HepG2 (cell line): ENCODE measurements around the gene IQGAP2. TPM values are rescaled to one million over a fixed set of nuclear protein-coding genes. Genes with fewer than 3 reads are reported as not detected.

Source experiments
- ATAC-seq: fragments of 200-7000 bp; cut with Tn5 transposase; 3 replicates; pipeline ENCODE4 v1.9.1; 2020; ENCODE audit warnings: mild to moderate bottlenecking, moderate library complexity
- BruUV-seq: library from RNA; stranded (reverse); fragments of 400-500 nt; replicated peaks from 2 replicates; lab custom pipeline; 2021; lab: Mats Ljungman, UMichigan
- CTCF ChIA-PET: fragments of 300-600 bp; formaldehyde crosslinking; extraction: SDS; loops from one replicate; lab custom pipeline; 2021; ENCODE audit warnings: low total read pairs, inconsistent platforms, low intra/inter-chr PET ratio; lab: Yijun Ruan, JAX
- POLR2A ChIA-PET: fragments of 350-600 bp; sonication (Branson Sonifier 250); formaldehyde crosslinking; loops from one replicate; lab custom pipeline; 2020; ENCODE audit warnings: antibody characterized with exemption, inconsistent platforms; lab: Yijun Ruan, JAX
- DNase-seq: peaks from one replicate; pipeline ENCODE4 v3.0.0-alpha.2; 2015; ENCODE audit warnings: low spot score
- FAIRE-seq: peaks from 3 replicates; lab custom pipeline; 2011; peaks lifted over from hg19 to GRCh38; lab: Jason Lieb, UNC
- H2AFZ ChIP-seq: one replicate; pipeline ENCODE4 v1.6.1; 2011; ENCODE audit warnings: low read length, inconsistent platforms
- H3K27ac ChIP-seq: fragments of 300-600 bp; 3 replicates; pipeline ENCODE4 v1.8.0; 2011; ENCODE audit warnings: mixed run types, mild to moderate bottlenecking, mixed read lengths, low read length, inconsistent platforms; ENCODE audit not compliant: insufficient read depth; ENCODE audit errors: extremely low read length
- H3K27me3 ChIP-seq, 2 experiments: fragments of 200-600 bp in 1 of 2; 2 replicates in 1 of 2; 3 replicates in 1 of 2; pipeline versions ENCODE4 v1.6.0 to v1.8.0; 2011; ENCODE audit warnings: low read length in 2 of 2, mild to moderate bottlenecking in 2 of 2, moderate library complexity in 2 of 2, inconsistent platforms in 1 of 2; ENCODE audit not compliant: insufficient read depth in 2 of 2, control insufficient read depth in 1 of 2
- H3K36me3 ChIP-seq, 2 experiments: fragments of 200-600 bp in 1 of 2; replicated peaks in 1 of 2; 2 replicates in 1 of 2; 3 replicates in 1 of 2; pipeline versions ENCODE4 v1.5.1 to v1.8.0; 2011; ENCODE audit warnings: low read length in 2 of 2, inconsistent platforms in 1 of 2; ENCODE audit not compliant: insufficient read depth in 2 of 2, control insufficient read depth in 1 of 2
- H3K4me1 ChIP-seq: 2 replicates; pipeline ENCODE4 v1.5.1; 2012; ENCODE audit warnings: low read length, inconsistent platforms; ENCODE audit not compliant: insufficient read depth
- H3K4me2 ChIP-seq: 2 replicates; pipeline ENCODE4 v1.6.0; 2011; ENCODE audit warnings: low read depth, low read length, inconsistent platforms
- H3K4me3 ChIP-seq, 3 experiments: fragments of 200-600 bp in 1 of 3; sonication (generic), shearing (Covaris generic) in 1 of 3; replicated peaks in 1 of 3; 2 replicates each; pipeline ENCODE4 v1.5.1; 2011 to 2016; ENCODE audit warnings: low read length in 3 of 3, inconsistent platforms in 2 of 3, low read depth in 2 of 3, mild to moderate bottlenecking in 2 of 3, control low read depth in 1 of 3, mixed read lengths in 1 of 3; ENCODE audit not compliant: insufficient read depth in 1 of 3
- H3K79me2 ChIP-seq: one replicate; pipeline ENCODE4 v1.6.1; 2011; ENCODE audit warnings: low read length, inconsistent platforms; ENCODE audit not compliant: insufficient read depth
- H3K9ac ChIP-seq: 2 replicates; pipeline ENCODE4 v1.6.0; 2011; ENCODE audit warnings: mild to moderate bottlenecking, low read depth, low read length, inconsistent platforms; ENCODE audit not compliant: insufficient read depth
- H3K9me3 ChIP-seq: 2 replicates; pipeline ENCODE4 v1.5.1; 2012; ENCODE audit warnings: mild to moderate bottlenecking, low read length
- H4K20me1 ChIP-seq: 2 replicates; pipeline ENCODE4 v1.6.0; 2011; ENCODE audit warnings: inconsistent platforms, mild to moderate bottlenecking, low read length, moderate library complexity; ENCODE audit not compliant: insufficient read depth
- CTCF ChIP-seq: sonication (generic); formaldehyde crosslinking; IDR thresholded peaks from 2 replicates; pipeline ENCODE4 v1.5.0; 2020; ENCODE audit warnings: mild to moderate bottlenecking, missing genetic modification reagents, moderate library complexity
- RAD21 ChIP-seq: fragments of 450-650 bp; formaldehyde crosslinking; IDR thresholded peaks from 2 replicates; pipeline ENCODE4 v1.5.0; 2020; ENCODE audit warnings: mild to moderate bottlenecking
- SMC3 ChIP-seq: IDR thresholded peaks from 2 replicates; pipeline ENCODE4 v1.6.1; 2011; ENCODE audit warnings: low read length, improper control_type of control experiment
- SRY ChIP-seq: sonication (generic); formaldehyde crosslinking; IDR thresholded peaks from 2 replicates; pipeline ENCODE4 v1.8.0; 2022; ENCODE audit warnings: mild to moderate bottlenecking, missing genetic modification reagents
- STAG1 ChIP-seq: sonication (generic); formaldehyde crosslinking; IDR thresholded peaks from 2 replicates; pipeline ENCODE4 v1.4.0; 2020; ENCODE audit warnings: missing genetic modification reagents
- ZNF124 ChIP-seq: sonication (generic); formaldehyde crosslinking; IDR thresholded peaks from 2 replicates; pipeline ENCODE4 v1.4.0; 2020; ENCODE audit warnings: missing genetic modification reagents
- WGBS: methylation state at CpG from one replicate; pipeline ENCODE4 v1.1.6; 2017; ENCODE audit warnings: low lambda C conversion rate; 5-methylcytosine and 5-hydroxymethylcytosine counted together
- in situ Hi-C: cut with HindIII; loops from 2 replicates; pipeline ENCODE4 v1.10.0; 2017; ENCODE audit warnings: low pct_unique_long_range_greater_than_20kb; ENCODE audit not compliant: extremely low pct_ligation_motif_present
- intact Hi-C: fragments of 100-400 bp; cut with micrococcal nuclease; formaldehyde crosslinking; loops from one replicate; pipeline ENCODE4 v1.10.0; 2022; ENCODE audit not compliant: unreplicated experiment
- polyA plus RNA-seq, 8 experiments: library from polyadenylated mRNA; depleted of rRNA in 3 of 8; stranded (reverse) in 7 of 8; unstranded in 1 of 8; fragments of >200 nt; fragmentation: Illumina TruSeq in 4 of 8; extraction: Trizol in 4 of 8; gene quantifications; 2 replicates each; pipeline versions ENCODE4 v1.2.1 to v1.2.3, GENCODE V29; 2011 to 2016; ENCODE audit warnings: low read depth in 4 of 8, missing spikeins in 1 of 8, mixed read lengths in 1 of 8; ENCODE audit not compliant: insufficient read depth in 1 of 8
- total RNA-seq, 5 experiments: library from RNA; depleted of rRNA; stranded (reverse); fragments of >200 nt; fragmentation: Illumina TruSeq; extraction: Trizol; gene quantifications; 2 replicates each; pipeline ENCODE4 v1.2.3, GENCODE V29; 2016; ENCODE audit warnings: low read depth in 1 of 5

Gene IQGAP2
- total and polyA plus RNA-seq, 2 of the 13 experiments (the other 11 are each of a cell fraction or from before 2014, with no cell fraction given), result 35.2 to 83.3 TPM

- H3K36me3 ChIP-seq, result peaks cover 13 to 52% of the 10 kb centered on the region in 2 experiments
- no peaks in the 10 kb centered on the region for H3K27me3 ChIP-seq
- peak; percentile 71 for FAIRE-seq
- H3K79me2 ChIP-seq, result no peaks in the 10 kb centered on the region
- no peak overlapping the region for H3K27ac ChIP-seq
- no peak overlapping the region for H3K4me2 ChIP-seq
- CTCF ChIA-PET, result interaction anchor here (1.1 to 2.8 kb wide), 4 partner anchors 40 to 426 kb away, joined by 3 to 15 read pairs (median 8); no protein-coding TSS in a partner anchor
- H3K9ac ChIP-seq, result no peak overlapping the region
- H3K9me3 ChIP-seq, result no peaks in the 10 kb centered on the region
- TF ChIP-seq ZNF124 (0 out of 2 replicates have a peak, but pooled peaks have one; percentile 32), SMC3 (peak; percentile 68), SRY (no peak), STAG1 (CRISPR knock-in tag) (peak; percentile 71), RAD21 (peak; percentile 53), CTCF (peak; percentile 69)
- DNase-seq, result peak; percentile 52
- peak; percentile 71 for ATAC-seq
- no TSS peak for BruUV-seq
- H4K20me1 ChIP-seq, result no peaks in the 10 kb centered on the region; the same call in 1 of the 2 replicates
- WGBS, result 59% methylated on average over 3 of the region's 3 CpGs
- intact Hi-C loops, result loop anchor here (1.0 kb wide), 1 partner anchor 40 kb away; no protein-coding TSS in a partner anchor
- in situ Hi-C loops, result loop anchor here (5.0 kb wide), 1 partner anchor 176 kb away; no protein-coding TSS in a partner anchor
- no peak overlapping the region for H3K4me3 ChIP-seq
- H3K4me1 ChIP-seq, result no peaks in the 10 kb centered on the region
- no peak overlapping the region for H2AFZ ChIP-seq
- POLR2A ChIA-PET, result interaction anchor here (0.5 kb wide), 1 partner anchor 173 kb away, joined by 5 read pairs; no protein-coding TSS in a partner anchor
Measured at GRCh38 chr5:76601470-76601869, 198.4 kb downstream of the IQGAP2 start.
